ENCODE data around the gene IL5RA. TPM values are rescaled to one million over a fixed set of nuclear protein-coding genes. Genes with fewer than 3 reads are reported as not detected.

IL5RA gene
- total RNA-seq, 1 donor from 2014 or later, result not detected

DNA sequence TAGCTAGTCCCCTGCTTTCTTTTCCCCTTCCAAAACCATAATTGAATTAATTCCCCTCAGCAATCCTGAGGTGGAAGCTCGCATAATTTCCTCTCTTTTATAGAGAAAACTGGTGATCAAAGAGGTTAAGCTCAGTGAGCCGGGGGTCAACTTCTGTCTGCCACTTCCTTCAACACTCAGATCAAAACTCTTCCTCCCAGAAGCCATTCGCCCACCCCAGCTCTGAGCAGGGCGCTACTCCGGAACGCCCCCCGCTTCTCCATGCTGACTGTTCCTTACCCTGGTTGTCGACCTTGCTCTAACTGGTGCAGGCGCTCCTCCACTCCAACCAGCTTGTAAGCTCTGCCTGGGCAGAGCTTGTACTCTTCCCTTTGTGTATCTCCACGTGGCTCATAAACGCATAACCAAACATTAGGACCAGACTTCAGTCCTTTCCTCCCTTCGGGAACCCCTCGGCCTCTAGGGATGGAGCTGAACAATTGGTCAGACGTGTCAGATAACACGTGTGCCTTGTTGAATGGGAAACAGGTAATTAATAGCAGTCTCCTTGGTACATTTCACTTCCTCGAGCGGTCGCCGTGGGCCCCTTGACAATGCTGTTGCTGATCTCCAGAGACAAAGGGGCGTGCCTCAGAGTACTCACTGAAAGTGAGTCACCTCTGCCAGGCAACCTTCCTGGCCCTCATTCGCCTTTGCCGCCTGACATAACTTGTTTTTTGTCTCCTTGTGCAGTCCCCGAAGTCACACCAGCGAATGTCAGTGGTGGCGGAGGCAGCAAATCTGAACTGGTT is 71.8 kb downstream of the IL5RA start:
- Histone ChIP-seq H3K27me3 (ENCODE audit: low read depth) (peaks cover 6% of the 10 kb centered on the region), H3K27ac (replicated peaks) (no peak overlapping the region), H3K4me1 (no peaks in the 10 kb centered on the region), H3K4me3 (no peak overlapping the region), H3K9me3 (replicated peaks) (no peaks in the 10 kb centered on the region), H3K36me3 (no peaks in the 10 kb centered on the region)
- no peak for TF ChIP-seq CTCF (IDR thresholded peaks at IDR 0.05; ENCODE audit: borderline replicate concordance)
- intact Hi-C loops (cut with micrococcal nuclease), result no loop called here
- DNase-seq, result no peak

DNA sequence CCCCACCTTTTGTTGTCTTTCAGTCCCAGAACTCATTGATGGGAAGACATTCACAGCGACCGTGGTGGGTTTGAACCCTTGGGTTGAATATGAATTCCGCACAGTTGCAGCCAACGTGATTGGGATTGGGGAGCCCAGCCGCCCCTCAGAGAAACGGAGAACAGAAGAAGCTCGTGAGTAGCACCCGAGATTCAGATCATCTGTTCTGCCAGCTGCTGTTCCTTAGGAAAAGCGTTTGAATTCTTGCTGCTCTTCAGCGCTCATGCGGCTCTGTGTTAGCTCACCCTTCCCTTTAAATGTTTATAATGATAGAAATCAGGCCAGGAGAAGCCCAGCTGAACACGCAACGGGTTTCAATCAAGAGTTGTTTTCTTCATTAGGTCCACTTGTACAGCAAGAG is 73.0 kb downstream of the IL5RA start:
- Histone ChIP-seq H3K27me3 (ENCODE audit: low read depth) (peaks cover 10% of the 10 kb centered on the region), H3K27ac (replicated peaks) (no peak overlapping the region), H3K36me3 (no peaks in the 10 kb centered on the region), H3K4me3 (no peak overlapping the region), H3K4me1 (no peaks in the 10 kb centered on the region), H3K9me3 (replicated peaks) (no peaks in the 10 kb centered on the region)
- DNase-seq, result no peak
- no peak for TF ChIP-seq CTCF (IDR thresholded peaks at IDR 0.05; ENCODE audit: borderline replicate concordance)
- intact Hi-C loops (cut with micrococcal nuclease), result no loop called here

DNA sequence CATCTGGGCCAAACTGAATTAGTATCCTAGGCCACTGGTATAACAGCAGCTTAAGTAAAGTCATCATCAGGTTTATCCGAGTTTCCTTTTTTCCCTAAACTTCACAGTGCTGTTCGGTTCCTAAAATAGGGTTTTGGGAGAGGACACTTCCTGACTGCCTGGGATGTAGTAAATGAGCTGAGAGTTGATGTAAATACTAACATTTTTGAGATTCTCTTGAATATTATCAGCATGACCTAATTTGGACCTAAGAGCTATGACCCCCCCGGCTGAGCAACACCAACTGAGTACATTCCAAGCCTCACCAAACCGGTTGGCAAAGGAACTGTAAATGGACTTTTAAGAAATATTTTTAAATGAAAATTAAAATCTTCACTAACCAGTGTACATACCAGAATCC is 78.8 kb downstream of the IL5RA start:
- Histone ChIP-seq H3K27ac (replicated peaks) (no peak overlapping the region), H3K4me3 (no peak overlapping the region), H3K36me3 (no peaks in the 10 kb centered on the region), H3K27me3 (ENCODE audit: low read depth) (peaks cover 10% of the 10 kb centered on the region), H3K9me3 (replicated peaks) (no peaks in the 10 kb centered on the region), H3K4me1 (no peaks in the 10 kb centered on the region)
- DNase-seq, result no peak
- intact Hi-C loops (cut with micrococcal nuclease), result no loop called here
- TF ChIP-seq CTCF (IDR thresholded peaks at IDR 0.05; ENCODE audit: borderline replicate concordance), result no peak

DNA sequence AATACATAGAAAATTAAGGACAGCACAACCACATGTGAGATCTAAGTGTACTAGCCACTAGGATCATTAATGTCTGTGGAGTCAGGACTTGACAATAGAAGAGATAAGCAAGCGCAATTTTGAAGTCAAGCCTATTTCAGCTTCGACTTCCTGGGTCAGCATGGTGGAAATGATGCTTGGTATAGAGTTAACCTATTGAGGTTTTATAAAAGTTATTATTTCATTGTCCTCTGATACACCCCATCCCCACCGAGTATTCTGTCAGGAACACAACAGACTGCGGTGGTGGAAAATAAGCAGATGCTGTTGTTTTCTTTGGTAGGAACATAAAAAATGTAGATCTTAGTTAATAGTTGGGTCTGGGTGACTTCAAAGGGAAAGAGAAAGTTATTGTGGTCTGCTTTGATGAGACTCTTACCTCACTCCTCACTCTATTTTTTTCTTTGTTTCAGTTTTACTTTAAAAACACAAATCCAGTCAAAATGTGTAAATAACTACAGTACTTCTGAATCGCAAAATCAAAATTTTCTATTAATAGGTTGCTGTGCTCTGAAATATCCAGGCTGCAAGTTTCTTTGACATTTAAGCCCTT is 82.1 kb downstream of the IL5RA start:
- no peak for TF ChIP-seq CTCF (IDR thresholded peaks at IDR 0.05; ENCODE audit: borderline replicate concordance)
- Histone ChIP-seq H3K4me1 (no peaks in the 10 kb centered on the region), H3K4me3 (no peak overlapping the region), H3K36me3 (no peaks in the 10 kb centered on the region), H3K27me3 (ENCODE audit: low read depth) (peaks cover under 1% of the 10 kb centered on the region), H3K9me3 (replicated peaks) (no peaks in the 10 kb centered on the region), H3K27ac (replicated peaks) (no peak overlapping the region)
- DNase-seq, result no peak
- intact Hi-C loops (cut with micrococcal nuclease), result no loop called here

DNA sequence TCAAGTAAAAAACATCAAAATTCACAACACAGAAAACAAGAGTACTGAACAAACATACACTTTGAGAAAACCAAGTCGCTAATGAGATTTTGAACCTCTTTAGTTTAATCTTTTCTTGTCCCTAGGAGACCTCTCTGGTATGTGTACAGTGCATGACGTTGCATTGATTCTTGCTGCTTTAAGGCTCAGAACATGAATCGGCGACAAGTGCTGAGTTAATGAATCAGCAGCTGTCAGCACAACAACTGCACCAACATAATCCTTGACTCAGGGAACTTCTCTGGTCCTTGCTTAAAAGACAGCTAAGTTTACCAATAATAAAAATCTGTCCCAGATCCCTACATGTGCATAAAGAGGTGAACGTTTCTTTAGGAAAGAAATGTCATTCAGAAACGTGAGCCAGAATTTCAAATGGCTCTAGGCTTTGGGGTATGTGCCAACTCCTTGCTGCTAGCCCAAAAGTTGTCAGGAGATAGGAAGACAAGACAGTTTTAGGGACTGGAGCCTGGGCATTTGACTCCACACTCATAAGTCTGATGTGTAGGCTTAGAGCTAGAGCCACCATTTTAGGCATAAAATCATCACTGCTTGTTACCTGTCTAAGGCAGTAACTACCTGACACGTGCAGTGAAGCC is 86.9 kb downstream of the IL5RA start:
- no peaks in the 10 kb centered on the region for H3K9me3 ChIP-seq (replicated peaks)
- no peak for TF ChIP-seq CTCF (IDR thresholded peaks at IDR 0.05; ENCODE audit: borderline replicate concordance)
- intact Hi-C loops (cut with micrococcal nuclease), result no loop called here
- peaks cover 19% of the 10 kb centered on the region for H3K27me3 ChIP-seq (ENCODE audit: low read depth)
- H3K4me3 ChIP-seq, result no peak overlapping the region
- no peak overlapping the region for H3K27ac ChIP-seq (replicated peaks)
- no peaks in the 10 kb centered on the region for H3K4me1 ChIP-seq
- DNase-seq, result no peak
- H3K36me3 ChIP-seq, result no peaks in the 10 kb centered on the region

Data from left ventricle myocardium inferior (tissue), 1 donor.